GM12878 (cell line): ENCODE results near the gene CD300A. TPM values are rescaled to one million over a fixed set of nuclear protein-coding genes. Genes with fewer than 3 reads are reported as not detected.

Experiments
- ATAC-seq: fragments of 200-7000 bp; cut with Tn5 transposase; 3 replicates; pipeline ENCODE4 v1.9.1; 2020; ENCODE audit warnings: mild to moderate bottlenecking, moderate library complexity
- BruUV-seq: library from RNA; stranded (reverse); fragments of 400-500 nt; replicated peaks from 2 replicates; lab custom pipeline; 2021; lab: Mats Ljungman, UMichigan
- CTCF ChIA-PET: fragments of 300-600 bp; sonication (Branson Sonifier 250); formaldehyde crosslinking; extraction: SDS; loops from one replicate; lab custom pipeline; 2021; ENCODE audit warnings: inconsistent platforms; lab: Yijun Ruan, JAX
- POLR2A ChIA-PET: fragments of 350-600 bp; formaldehyde crosslinking; extraction: SDS; loops from one replicate; lab custom pipeline; 2021; ENCODE audit warnings: inconsistent platforms; lab: Charles Lee
- RAD21 ChIA-PET: fragments of 300-600 bp; sonication (Branson Sonifier 250); formaldehyde crosslinking; loops from one replicate; lab custom pipeline; 2023; ENCODE audit warnings: antibody characterized with exemption; ENCODE audit not compliant: unreplicated experiment; lab: Charles Lee
- SMC1A ChIA-PET: fragments of 300-600 bp; sonication (Branson Sonifier 250); formaldehyde crosslinking; loops from one replicate; lab custom pipeline; 2023; ENCODE audit not compliant: unreplicated experiment, uncharacterized antibody; lab: Charles Lee
- DNase-seq: peaks from one replicate; pipeline ENCODE4 v3.0.0-alpha.2; 2011; ENCODE audit warnings: low read depth, low spot score
- FAIRE-seq: peaks from 3 replicates; lab custom pipeline; 2011; peaks lifted over from hg19 to GRCh38; lab: Jason Lieb, UNC
- H2AFZ ChIP-seq: 2 replicates; pipeline ENCODE4 v1.6.0; 2011; ENCODE audit warnings: low read depth, low read length, control low read depth; ENCODE audit not compliant: control insufficient read depth
- H3K27ac ChIP-seq: 2 replicates; pipeline ENCODE4 v1.5.1; 2011; ENCODE audit warnings: control low read depth; ENCODE audit not compliant: control insufficient read depth, insufficient read depth
- H3K27me3 ChIP-seq, 2 experiments: replicated peaks in 1 of 2; 2 replicates each; pipeline versions ENCODE4 v1.6.0 to v1.6.1; 2011; ENCODE audit warnings: low read length in 1 of 2; ENCODE audit not compliant: control insufficient read depth in 2 of 2, insufficient read depth in 2 of 2
- H3K36me3 ChIP-seq, 2 experiments: 2 replicates each; pipeline ENCODE4 v1.5.1; 2011; ENCODE audit warnings: low read length in 1 of 2; ENCODE audit not compliant: control insufficient read depth in 2 of 2, insufficient read depth in 2 of 2
- H3K4me1 ChIP-seq: 2 replicates; pipeline ENCODE4 v1.6.1; 2011; ENCODE audit warnings: mild to moderate bottlenecking, low read length, moderate library complexity, mixed read lengths; ENCODE audit not compliant: control insufficient read depth, insufficient read depth
- H3K4me2 ChIP-seq: 2 replicates; pipeline ENCODE4 v1.6.0; 2011; ENCODE audit warnings: control low read depth; ENCODE audit not compliant: control insufficient read depth, insufficient read depth
- H3K4me3 ChIP-seq: fragments of 200-600 bp; sonication (generic); 2 replicates; pipeline ENCODE4 v1.5.1; 2016
- H3K79me2 ChIP-seq: 2 replicates; pipeline ENCODE4 v1.6.0; 2011; ENCODE audit warnings: low read length; ENCODE audit not compliant: control insufficient read depth, insufficient read depth
- H3K9ac ChIP-seq: 2 replicates; pipeline ENCODE4 v1.8.0; 2011; ENCODE audit warnings: low read length, control low read depth, mixed read lengths; ENCODE audit not compliant: control insufficient read depth, insufficient read depth
- H3K9me3 ChIP-seq: replicated peaks from 3 replicates; pipeline ENCODE4 v1.5.1; 2011; ENCODE audit warnings: mild to moderate bottlenecking, low read length; ENCODE audit not compliant: control insufficient read depth, insufficient read depth
- H4K20me1 ChIP-seq: 2 replicates; pipeline ENCODE4 v1.6.0; 2011; ENCODE audit not compliant: control insufficient read depth, insufficient read depth
- ATF7 ChIP-seq: fragments of 450-650 bp; IDR thresholded peaks from 2 replicates; pipeline ENCODE4 v1.6.1; 2016; ENCODE audit warnings: low read depth, mild to moderate bottlenecking
- BCL11A ChIP-seq: IDR thresholded peaks from 2 replicates; pipeline ENCODE4 v1.6.1; 2011; ENCODE audit warnings: low read depth, low read length
- BMI1 ChIP-seq: fragments of 450-650 bp; IDR thresholded peaks from 2 replicates; pipeline ENCODE4 v1.6.1; 2016; ENCODE audit warnings: mild to moderate bottlenecking, moderate library complexity, borderline replicate concordance
- CBFB ChIP-seq: IDR thresholded peaks from 2 replicates; pipeline ENCODE4 v1.6.1; 2016; ENCODE audit warnings: antibody characterized with exemption, low read depth
- E4F1 ChIP-seq: fragments of 450-650 bp; IDR thresholded peaks from 2 replicates; pipeline ENCODE4 v1.6.1; 2018; ENCODE audit warnings: borderline replicate concordance, mild to moderate bottlenecking; ENCODE audit not compliant: partially characterized antibody
- EED ChIP-seq: sonication (generic); IDR thresholded peaks from 2 replicates; pipeline ENCODE4 v1.6.1; 2016; ENCODE audit warnings: antibody characterized with exemption, low read depth
- EZH2 ChIP-seq: IDR thresholded peaks from 2 replicates; pipeline ENCODE4 v1.6.1; 2012; ENCODE audit warnings: low read depth, mild to moderate bottlenecking, control low read depth, inconsistent platforms, low read length, borderline replicate concordance; ENCODE audit not compliant: control insufficient read depth
- GATAD2B ChIP-seq: fragments of 450-650 bp; conservative IDR thresholded peaks from 2 replicates; pipeline ENCODE4 v1.6.1; 2017; ENCODE audit warnings: low read depth, mild to moderate bottlenecking, moderate library complexity
- KLF5 ChIP-seq: fragments of 450-650 bp; IDR thresholded peaks from 2 replicates; pipeline ENCODE4 v1.6.1; 2014; ENCODE audit warnings: mild to moderate bottlenecking; ENCODE audit not compliant: partially characterized antibody
- NFYB ChIP-seq: IDR thresholded peaks from 2 replicates; pipeline ENCODE4 v1.6.1; 2011; ENCODE audit warnings: low read depth, mild to moderate bottlenecking, low read length, improper control_type of control experiment, moderate library complexity; ENCODE audit not compliant: insufficient read depth
- ZBTB33 ChIP-seq: fragments of 450-650 bp; IDR thresholded peaks from 2 replicates; pipeline ENCODE4 v1.6.1; 2017; ENCODE audit warnings: mild to moderate bottlenecking
- ZNF274 ChIP-seq: IDR thresholded peaks from one replicate; pipeline ENCODE4 v1.8.0; 2011; ENCODE audit not compliant: insufficient read length, insufficient read depth
- ZNF592 ChIP-seq: fragments of 450-650 bp; IDR thresholded peaks from 2 replicates; pipeline ENCODE4 v1.6.1; 2017; ENCODE audit warnings: mild to moderate bottlenecking, moderate library complexity
- WGBS: methylation state at CpG from one replicate; pipeline ENCODE4 v1.1.6; 2016; ENCODE audit warnings: low lambda C conversion rate; ENCODE audit not compliant: insufficient replicate concordance, insufficient coverage; ENCODE audit errors: missing lambda C conversion rate; 5-methylcytosine and 5-hydroxymethylcytosine counted together
- in situ Hi-C: fragments of 300-500 bp; cut with MboI; formaldehyde crosslinking; loops from 9 replicates; pipeline ENCODE4 v1.14.3; 2018; ENCODE audit warnings: mixed read lengths
- intact Hi-C: fragments of 100-400 bp; cut with micrococcal nuclease; formaldehyde crosslinking; loops from one replicate; pipeline ENCODE4 v1.14.2; 2022; ENCODE audit not compliant: unreplicated experiment
- polyA plus RNA-seq, 11 experiments: library from polyadenylated mRNA; depleted of rRNA in 4 of 11; unstranded in 6 of 11; stranded (reverse) in 5 of 11; fragments of >200 nt; fragmentation: Nextera tagmentation in 4 of 11; fragmentation: Illumina TruSeq in 1 of 11; extraction: Ambion mirVana in 4 of 11; extraction: Trizol in 1 of 11; gene quantifications; 1 replicate in 1 of 11; 2 replicates in 10 of 11; pipeline versions ENCODE4 v1.2.1 to v1.2.3, GENCODE V29; 2011 to 2016; ENCODE audit warnings: inconsistent platforms in 2 of 11, missing spikeins in 2 of 11, low read depth in 1 of 11
- total RNA-seq, 4 experiments: library from RNA; depleted of rRNA in 3 of 4; stranded (reverse); fragments of >200 nt in 3 of 4; fragmentation: Illumina TruSeq in 1 of 4; extraction: Trizol in 1 of 4; gene quantifications; 2 replicates each; pipeline versions ENCODE4 v1.2.1 to v1.2.3, GENCODE V29; 2013 to 2021

Gene CD300A
- total and polyA plus RNA-seq, 10 of the 15 experiments (the other 5 are each of a cell fraction or from before 2014, with no cell fraction given), result 10.6 to 128 (median 36.1) TPM

GRCh38 chr17:74424117-74424516 is 42.3 kb upstream of the CD300A start:
- H3K36me3 ChIP-seq, result no peaks in the 10 kb centered on the region
- intact Hi-C loops, result no loop called here
- no peak overlapping the region for H3K4me3 ChIP-seq
- no peaks in the 10 kb centered on the region for H3K9me3 ChIP-seq
- no peaks in the 10 kb centered on the region for H3K4me1 ChIP-seq
- RAD21 ChIA-PET, result no interaction called here
- FAIRE-seq, result no peak
- H4K20me1 ChIP-seq, result no peaks in the 10 kb centered on the region
- no peak for TF ChIP-seq ATF7
- no peak for TF ChIP-seq CBFB
- no peak for TF ChIP-seq ZBTB33
- no peak for TF ChIP-seq NFYB
- TF ChIP-seq E4F1, result no peak
- TF ChIP-seq BCL11A, result no peak
- no peak for TF ChIP-seq GATAD2B
- TF ChIP-seq BMI1, result no peak
- no peak for TF ChIP-seq EED
- no peak for TF ChIP-seq KLF5
- no peak for TF ChIP-seq EZH2
- no peak for TF ChIP-seq ZNF274
- no peak for TF ChIP-seq ZNF592
- TF ChIP-seq, all 136 proteins: peak for 0
- BruUV-seq, result no TSS peak
- in situ Hi-C loops, result no loop called here
- Histone ChIP-seq H3K79me2 (no peaks in the 10 kb centered on the region), H3K27ac (no peak overlapping the region), H3K9ac (no peak overlapping the region), H3K27me3 (no peaks in the 10 kb centered on the region), H3K4me2 (no peak overlapping the region), H2AFZ (no peak overlapping the region)
- DNase-seq (no peak), ATAC-seq (no peak)
- SMC1A ChIA-PET, result interaction anchor here (0.7 kb wide), 1 partner anchor 15 kb away, joined by 3 read pairs; no protein-coding TSS in a partner anchor
- POLR2A ChIA-PET, result no interaction called here
- CTCF ChIA-PET, result interaction anchor here (0.7 to 1.2 kb wide), 2 partner anchors 13 to 56 kb away, joined by 3 to 4 read pairs; no protein-coding TSS in a partner anchor
- WGBS, result 32% methylated on average over 7 of the region's 7 CpGs
